ENCODE measurements around the gene NPTN. TPM values are rescaled to one million over a fixed set of nuclear protein-coding genes. Genes with fewer than 3 reads are reported as not detected.

Gene NPTN
- total RNA-seq, 2 donors from 2014 or later: 175 to 223 TPM

GRCh38 chr15:73541479-73541878 lies 91.7 kb downstream of the NPTN start:
- no peak for DNase-seq
- intact Hi-C loops (cut with DNase I): no loop called here

DNA sequence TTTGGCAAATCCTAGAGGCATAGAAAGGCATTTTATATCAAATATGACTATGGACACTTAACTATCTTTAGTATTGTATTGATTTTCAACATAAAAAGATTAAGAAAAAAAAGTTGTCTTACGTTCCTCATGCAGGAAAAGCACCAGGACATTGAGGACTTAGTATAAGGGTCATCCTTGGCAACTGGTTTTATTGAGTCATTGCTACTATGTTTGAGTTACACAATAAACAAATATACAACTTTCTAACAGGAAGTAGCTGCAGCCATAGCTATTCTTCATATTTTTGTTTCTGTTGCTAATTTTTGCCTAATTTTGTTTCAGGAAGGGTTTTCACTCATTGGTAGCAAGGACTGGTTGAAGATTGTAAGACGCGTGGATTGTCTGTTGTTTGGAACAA lies 93.0 kb downstream of the NPTN start:
- ATAC-seq: no peak
- intact Hi-C loops (cut with DNase I): no loop called here
- no peak for DNase-seq

More at GRCh38 chr15:73541479-73541878, 91.7 kb downstream of the NPTN start:
- no peak for ATAC-seq

DNA sequence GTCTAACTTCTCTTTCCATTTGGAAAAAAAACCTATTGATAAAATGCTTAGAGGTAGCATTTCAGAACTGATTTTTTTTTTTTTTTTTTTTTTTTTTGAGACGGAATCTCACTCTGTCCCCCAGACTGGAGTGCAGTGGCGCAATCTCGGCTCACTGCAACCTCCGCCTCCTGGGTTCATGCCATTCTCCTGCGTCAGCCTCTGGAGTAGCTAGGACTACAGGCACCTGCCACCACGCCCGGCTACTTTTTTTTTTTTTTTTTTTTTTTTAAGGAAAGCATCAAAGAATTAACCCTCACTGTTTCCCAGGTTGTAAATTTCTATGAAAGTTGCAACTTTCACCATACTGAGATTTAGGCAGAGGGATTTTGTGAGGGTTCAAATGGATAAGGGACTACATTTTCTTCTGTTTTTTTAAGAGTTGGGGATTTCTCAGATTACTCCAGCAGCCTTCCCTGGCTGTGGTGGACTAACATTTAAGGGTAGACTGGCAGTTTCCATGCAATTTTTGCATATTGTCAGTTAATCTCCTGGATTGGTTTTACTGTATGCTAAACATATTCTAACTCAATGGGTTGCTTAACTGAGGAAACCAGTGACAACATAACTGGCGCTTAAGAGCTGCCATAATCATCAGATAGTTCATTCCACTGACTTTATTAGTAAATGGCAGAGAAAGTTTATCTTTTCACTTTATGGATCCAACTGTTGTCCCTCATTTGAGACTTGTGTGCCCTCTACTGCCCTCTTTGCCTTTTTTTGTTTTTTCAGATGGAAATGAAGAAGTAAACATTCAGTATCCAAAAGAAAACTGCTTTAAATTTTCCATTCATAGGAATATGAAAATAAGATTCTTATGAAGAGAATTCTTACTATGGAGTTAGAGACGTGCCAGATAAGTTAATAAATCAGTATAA lies 93.7 kb downstream of the NPTN start:
- DNase-seq (peak; percentile 30), ATAC-seq (no peak)
- intact Hi-C loops (cut with DNase I): no loop called here

DNA sequence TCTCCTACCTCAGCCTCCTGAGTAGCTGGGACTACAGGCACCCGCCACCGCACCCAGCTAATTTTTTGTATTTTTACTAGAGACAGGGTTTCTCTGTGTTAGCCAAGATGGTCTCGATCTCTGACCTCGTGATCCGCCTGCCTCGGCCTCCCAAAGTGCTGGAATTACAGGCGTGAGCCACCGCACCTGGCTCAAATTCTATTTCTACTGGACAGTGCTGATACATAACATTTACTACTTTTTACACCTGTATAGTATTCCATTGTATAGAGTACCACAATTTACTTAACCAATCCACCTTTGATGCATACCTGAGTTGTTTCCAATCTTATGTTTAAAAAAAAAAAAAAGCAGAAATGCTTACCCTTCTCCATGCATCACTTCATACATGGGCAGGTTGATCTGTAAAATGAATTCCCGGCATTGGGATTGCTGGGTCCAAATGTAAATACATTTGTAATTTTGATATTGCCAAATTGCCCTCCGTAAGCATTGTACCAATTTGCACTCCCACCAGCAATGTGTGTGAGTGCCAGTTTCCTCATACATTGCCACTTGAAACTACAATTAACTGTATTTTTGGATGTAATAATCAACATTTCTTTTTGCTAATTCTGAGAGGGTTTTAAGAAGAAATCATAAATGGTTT lies 94.5 kb downstream of the NPTN start:
- no peak for DNase-seq
- intact Hi-C loops (cut with DNase I): no loop called here
- no peak for ATAC-seq

GRCh38 chr15:73538123-73538522 lies 95.1 kb downstream of the NPTN start:
- intact Hi-C loops (cut with DNase I): no loop called here
- no peak for DNase-seq
- no peak for ATAC-seq

DNA sequence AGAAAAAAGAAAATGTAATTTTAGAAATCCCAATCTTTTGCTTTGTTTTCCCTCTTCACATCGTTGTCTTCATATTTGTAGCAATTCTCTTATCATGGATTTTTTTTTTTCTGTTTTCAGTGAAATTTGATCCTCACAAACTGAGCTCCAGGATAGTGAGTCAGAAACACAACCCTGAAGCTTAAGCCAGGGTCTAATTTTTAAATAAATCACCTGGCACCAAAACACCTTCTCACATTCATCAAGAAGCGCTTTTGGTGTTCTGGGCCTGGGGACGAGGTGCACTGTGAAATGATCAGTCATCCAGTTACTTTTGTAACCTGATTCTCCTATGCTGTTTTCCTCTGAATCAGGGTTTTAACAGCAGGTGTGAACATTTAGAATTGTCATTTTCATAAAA lies 102.5 kb downstream of the NPTN start:
- ATAC-seq (no peak), DNase-seq (no peak)
- intact Hi-C loops (cut with DNase I): no loop called here

DNA sequence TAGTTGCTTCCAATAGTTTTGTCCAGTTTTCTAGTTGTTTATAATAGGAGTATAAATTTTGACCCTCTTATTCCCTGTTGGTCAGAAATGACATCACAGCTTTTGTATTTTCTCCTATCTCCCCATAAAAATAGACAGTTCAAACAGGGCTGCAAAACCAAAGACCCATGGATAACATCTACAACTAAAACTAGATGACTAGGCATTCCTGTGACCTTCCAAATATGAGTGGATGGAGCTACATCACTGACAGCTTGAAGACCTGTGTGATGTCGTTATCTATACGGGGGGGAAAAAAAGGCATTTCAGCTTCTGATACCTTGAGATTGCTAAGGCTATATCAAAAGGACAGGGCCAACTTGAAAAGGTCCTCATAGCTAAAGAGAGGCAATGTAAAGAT lies 105.6 kb downstream of the NPTN start:
- ATAC-seq (no peak), DNase-seq (no peak)
- intact Hi-C loops (cut with DNase I): loop anchor here in 1 of 2 donors (10.0 kb wide), 1 partner anchor 133 kb away; no protein-coding TSS in a partner anchor

DNA sequence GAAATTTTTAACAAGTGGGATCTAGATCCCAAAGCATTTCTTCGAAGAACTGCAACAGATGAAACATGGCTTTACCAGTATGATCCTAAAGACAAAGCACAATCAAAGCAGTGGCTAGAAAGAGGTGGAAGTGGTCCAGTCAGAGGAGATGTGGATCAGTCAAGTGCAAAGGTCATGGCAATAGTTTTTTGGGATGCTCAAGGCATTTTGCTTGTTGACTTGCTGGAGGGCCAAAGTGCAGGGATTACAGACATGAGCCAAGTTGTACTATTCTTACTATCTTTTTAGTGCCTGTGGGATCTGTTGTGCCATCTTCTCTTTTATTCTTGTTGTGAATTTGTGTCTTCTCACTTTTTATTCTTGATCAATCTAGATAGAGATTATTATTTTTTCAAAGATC lies 108.3 kb downstream of the NPTN start:
- intact Hi-C loops (cut with DNase I): loop anchor here in 1 of 2 donors (10.0 kb wide), 1 partner anchor 130 kb away; no protein-coding TSS in a partner anchor
- no peak for ATAC-seq
- no peak for DNase-seq

- DNase-seq: no peak
- ATAC-seq: no peak
- intact Hi-C loops (cut with DNase I): loop anchor here in 1 of 2 donors (10.0 kb wide), 1 partner anchor 127 kb away; no protein-coding TSS in a partner anchor
Observed at GRCh38 chr15:73522011-73522410, 111.2 kb downstream of the NPTN start.

DNA sequence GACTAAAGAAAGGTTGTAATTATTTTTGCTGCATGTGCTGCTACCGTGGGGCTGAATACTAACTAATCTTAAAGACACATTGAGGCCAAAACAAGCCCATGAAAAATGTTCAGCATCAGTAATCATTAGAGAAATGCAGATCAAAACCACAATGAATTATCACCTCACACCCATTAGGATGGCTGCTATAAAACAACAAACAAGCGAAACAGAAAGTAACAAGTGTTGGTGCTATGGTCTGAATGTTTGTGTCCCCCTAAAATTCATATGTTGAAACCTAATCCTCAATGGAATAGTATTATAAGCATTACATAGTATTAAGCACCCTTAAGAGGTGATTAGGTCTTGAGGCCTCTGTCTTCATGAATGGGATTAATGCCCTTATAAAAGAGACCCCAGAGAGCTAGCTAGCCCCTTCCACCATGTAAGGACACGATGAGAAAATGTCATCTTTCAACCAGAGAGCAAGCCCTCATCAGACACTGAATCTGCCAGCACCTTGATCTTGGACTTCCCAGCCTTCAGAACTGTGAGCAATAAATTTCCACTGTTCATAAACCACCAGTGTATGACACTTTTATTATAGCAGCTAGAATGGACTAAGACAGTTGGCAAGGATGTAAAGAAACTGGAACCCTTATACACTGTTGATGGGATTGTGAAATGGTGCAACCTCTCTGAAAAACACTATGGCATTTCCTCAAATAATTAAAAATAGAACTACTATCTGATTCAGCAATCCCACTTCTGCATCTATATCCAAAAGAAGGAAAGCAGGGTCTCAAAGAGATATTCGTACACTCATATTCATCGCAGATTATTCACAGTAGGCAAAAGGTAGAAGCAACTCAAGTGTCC lies 114.1 kb downstream of the NPTN start:
- DNase-seq: no peak
- intact Hi-C loops (cut with DNase I): loop anchor here in 1 of 2 donors (5.0 kb wide), 1 partner anchor 147 kb away; no protein-coding TSS in a partner anchor
- no peak for ATAC-seq

DNA sequence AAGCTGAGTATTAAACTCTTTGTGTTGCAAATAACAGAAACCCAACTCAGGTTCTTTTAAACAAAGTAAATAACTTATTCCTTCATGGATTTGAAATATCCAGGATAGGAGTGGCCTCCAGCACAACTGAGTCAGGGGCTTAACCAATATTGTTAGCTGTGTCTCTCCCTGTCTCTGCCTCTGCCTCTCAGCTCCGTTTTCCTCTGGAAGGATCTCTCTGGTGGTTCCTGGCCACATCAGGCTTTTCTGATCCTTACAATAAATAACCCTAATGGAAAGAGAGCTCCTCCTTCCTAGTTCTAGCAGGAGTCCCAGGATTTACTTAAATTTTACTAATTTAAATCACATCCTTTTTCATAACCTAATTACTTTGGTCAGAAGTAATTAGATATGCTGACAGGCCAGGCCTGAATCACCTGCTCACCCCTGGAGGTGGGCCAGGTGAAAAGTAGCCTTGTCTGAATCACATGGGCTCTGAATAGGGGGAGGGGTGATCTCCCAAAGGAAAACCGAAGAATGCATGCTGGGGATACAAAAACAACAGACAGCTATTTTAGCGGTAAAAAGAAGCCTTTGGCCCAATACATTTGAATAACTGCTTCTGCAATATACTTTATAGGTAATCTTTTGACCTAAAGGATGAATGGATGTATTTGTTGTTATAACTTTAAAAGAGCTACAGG lies 114.9 kb downstream of the NPTN start:
- peak in 1 of 2 donors; percentile 60 for ATAC-seq
- intact Hi-C loops (cut with DNase I): loop anchor here in 1 of 2 donors (5.0 kb wide), 1 partner anchor 146 kb away; no protein-coding TSS in a partner anchor
- no peak for DNase-seq

DNA sequence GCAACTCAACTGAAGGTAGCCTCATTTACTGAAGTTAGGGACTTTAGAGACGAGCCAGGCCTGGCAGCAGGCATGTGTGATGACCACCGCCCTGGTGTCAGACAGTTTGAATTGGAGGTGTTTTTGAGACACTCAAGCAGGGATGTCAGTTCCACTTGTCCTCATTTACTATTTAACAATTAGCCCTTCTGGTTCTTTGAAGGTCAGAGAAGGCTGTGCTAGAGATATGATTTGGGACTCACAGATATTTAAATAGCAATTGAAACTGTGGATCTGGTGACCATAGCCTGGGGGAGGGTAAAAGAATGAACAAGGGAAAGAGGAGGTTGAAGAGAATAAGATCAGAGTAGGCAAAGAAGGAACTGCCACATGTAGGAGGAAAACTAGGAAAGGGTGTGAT lies 115.6 kb downstream of the NPTN start:
- intact Hi-C loops (cut with DNase I): loop anchor here in 1 of 2 donors (5.0 kb wide), 1 partner anchor 145 kb away; no protein-coding TSS in a partner anchor
- ATAC-seq: peak; percentile 95
- DNase-seq: peak; percentile 44

GRCh38 chr15:73515527-73515926 lies 117.7 kb downstream of the NPTN start:
- peak in 1 of 2 donors; percentile 56 for ATAC-seq
- no peak for DNase-seq
- intact Hi-C loops (cut with DNase I): loop anchor here in 1 of 2 donors (5.0 kb wide), 1 partner anchor 143 kb away; no protein-coding TSS in a partner anchor

Other genes with a start within 250 kb of the NPTN start
- gene REC114, start 190.2 kb downstream of the NPTN start, total RNA-seq: 1 to 10 TPM in 1 of 2 donors, not detected in 1; 1.8 TPM
- gene CD276, start 51.0 kb upstream of the NPTN start, total RNA-seq: 10 to 100 TPM; 29.6 to 77.5 TPM
- 10 to 100 TPM; 79.3 to 80.8 TPM for gene INSYN1, start 120.0 kb upstream of the NPTN start, total RNA-seq
- not detected for gene TBC1D21, start 240.2 kb upstream of the NPTN start, total RNA-seq

Measured in left cardiac atrium (tissue), 4 donors.